HFFc6 (cell line): ENCODE data around the gene IFT25. TPM values are rescaled to one million over a fixed set of nuclear protein-coding genes. Genes with fewer than 3 reads are reported as not detected.

Source experiments
- DNase-seq: peaks from one replicate; pipeline ENCODE4 v3.0.0-alpha.2; 2018
- H3K27ac Mint-ChIP-seq: 2 replicates; pipeline ENCODE4 v1.8.0; 2020; ENCODE audit warnings: mild to moderate bottlenecking, mixed read lengths
- H3K27me3 Mint-ChIP-seq: 2 replicates; pipeline ENCODE4 v1.8.0; 2021; ENCODE audit warnings: mild to moderate bottlenecking, moderate library complexity, mixed read lengths; ENCODE audit not compliant: insufficient read depth
- H3K36me3 Mint-ChIP-seq: 2 replicates; pipeline ENCODE4 v1.8.0; 2021; ENCODE audit warnings: low read depth, mixed read lengths
- H3K4me1 Mint-ChIP-seq: 2 replicates; pipeline ENCODE4 v1.8.0; 2020; ENCODE audit warnings: low read depth, mixed read lengths
- H3K4me3 Mint-ChIP-seq: 2 replicates; pipeline ENCODE4 v1.8.0; 2020; ENCODE audit warnings: mild to moderate bottlenecking, moderate library complexity, mixed read lengths
- H3K9me3 Mint-ChIP-seq: 2 replicates; pipeline ENCODE4 v1.8.0; 2020; ENCODE audit warnings: mild to moderate bottlenecking, mixed read lengths
- total RNA-seq, 6 experiments: library from RNA; stranded (reverse); fragmentation: NEBNext Ultra II Directional; extraction: Animal tissue kit (Norgen Biotek cat#: 25700); gene quantifications; 2 replicates in 1 of 6; 3 replicates in 5 of 6; pipeline ENCODE4 v1.2.3, GENCODE V29; 2021
- TF ChIP-seq, protein P1 (sequence below): fragments of 200-600 bp; sonication (generic); IDR thresholded peaks from 2 replicates; pipeline ENCODE4 v1.5.0; 2021; ENCODE audit warnings: antibody characterized with exemption, mild to moderate bottlenecking

The IFT25 gene
- total RNA-seq, 6 experiments from 2014 or later: 20.9 to 36.9 (median 35.1) TPM

DNA sequence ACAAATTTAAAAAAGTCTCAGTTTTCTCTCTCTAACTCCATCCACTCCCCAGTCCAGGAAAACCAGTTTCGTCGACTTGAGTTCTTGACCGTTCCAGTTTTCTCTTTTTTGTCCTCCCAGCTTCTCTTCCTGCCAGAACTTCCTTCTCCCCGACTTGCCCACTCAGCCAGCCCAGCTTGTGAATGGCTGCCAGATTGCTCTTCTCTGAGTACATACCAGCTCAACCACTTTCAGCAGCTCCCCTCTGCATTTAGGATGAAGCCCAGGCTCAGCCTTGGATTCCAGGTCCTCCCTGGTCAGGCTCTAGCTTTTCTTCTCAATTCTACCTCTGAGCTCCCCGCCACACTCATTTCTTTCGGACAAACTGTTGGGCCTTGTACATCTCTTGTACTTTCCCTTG, 50.1 kb downstream of the IFT25 start:
- Mint-ChIP-seq H3K27ac (no peak overlapping the region), H3K9me3 (no peaks in the 10 kb centered on the region), H3K27me3 (peaks cover 2% of the 10 kb centered on the region; the same call in 1 of the 2 replicates), H3K4me3 (no peak overlapping the region), H3K36me3 (no peaks in the 10 kb centered on the region), H3K4me1 (peaks cover 45% of the 10 kb centered on the region)
- TF ChIP-seq, protein P1, sequence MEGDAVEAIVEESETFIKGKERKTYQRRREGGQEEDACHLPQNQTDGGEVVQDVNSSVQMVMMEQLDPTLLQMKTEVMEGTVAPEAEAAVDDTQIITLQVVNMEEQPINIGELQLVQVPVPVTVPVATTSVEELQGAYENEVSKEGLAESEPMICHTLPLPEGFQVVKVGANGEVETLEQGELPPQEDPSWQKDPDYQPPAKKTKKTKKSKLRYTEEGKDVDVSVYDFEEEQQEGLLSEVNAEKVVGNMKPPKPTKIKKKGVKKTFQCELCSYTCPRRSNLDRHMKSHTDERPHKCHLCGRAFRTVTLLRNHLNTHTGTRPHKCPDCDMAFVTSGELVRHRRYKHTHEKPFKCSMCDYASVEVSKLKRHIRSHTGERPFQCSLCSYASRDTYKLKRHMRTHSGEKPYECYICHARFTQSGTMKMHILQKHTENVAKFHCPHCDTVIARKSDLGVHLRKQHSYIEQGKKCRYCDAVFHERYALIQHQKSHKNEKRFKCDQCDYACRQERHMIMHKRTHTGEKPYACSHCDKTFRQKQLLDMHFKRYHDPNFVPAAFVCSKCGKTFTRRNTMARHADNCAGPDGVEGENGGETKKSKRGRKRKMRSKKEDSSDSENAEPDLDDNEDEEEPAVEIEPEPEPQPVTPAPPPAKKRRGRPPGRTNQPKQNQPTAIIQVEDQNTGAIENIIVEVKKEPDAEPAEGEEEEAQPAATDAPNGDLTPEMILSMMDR: no peak
- DNase-seq: no peak

DNA sequence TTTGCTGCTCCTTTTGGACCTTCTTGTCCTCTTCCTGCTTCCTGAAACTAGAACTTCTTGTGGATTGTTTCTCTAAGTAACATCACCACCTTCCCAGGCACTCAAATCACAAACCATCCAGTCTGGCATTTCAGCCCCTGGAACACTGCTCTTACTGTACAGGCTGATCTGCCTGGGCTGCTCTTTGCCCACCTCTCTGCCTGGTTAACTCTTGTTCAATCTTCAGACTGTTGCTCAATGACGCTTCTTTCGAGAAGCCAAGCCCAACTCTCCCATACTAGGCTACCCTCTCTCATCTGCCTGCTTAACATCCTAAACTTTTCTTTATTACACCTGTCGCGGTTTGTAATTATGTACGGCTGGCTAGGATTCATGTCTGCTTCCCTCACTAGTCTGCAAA, 50.9 kb downstream of the IFT25 start:
- no peaks in the 10 kb centered on the region for H3K9me3 Mint-ChIP-seq
- H3K27me3 Mint-ChIP-seq: peaks cover 2% of the 10 kb centered on the region
- TF ChIP-seq, protein P1: no peak

GRCh38 chr1:53893999-53894636, 51.4 kb downstream of the IFT25 start, which contains the start of gene DIO1:
TSS of gene DIO1 (plus strand) at chr1:53894187. CDS start at chr1:53894211, 24 bp downstream.
- no peak within 1 kb of the TSS for H3K4me3 Mint-ChIP-seq
- no peaks in the 10 kb centered on the region for H3K36me3 Mint-ChIP-seq
- TF ChIP-seq, protein P1: no peak
- peaks cover 51% of the 10 kb centered on the region for H3K4me1 Mint-ChIP-seq
- H3K27ac Mint-ChIP-seq: no peak within 1 kb of the TSS
- no peak for DNase-seq
- peaks cover 2% of the 10 kb centered on the region for H3K27me3 Mint-ChIP-seq
- no peaks in the 10 kb centered on the region for H3K9me3 Mint-ChIP-seq

More for the DNA sequence above, 50.9 kb downstream of the IFT25 start:
- Mint-ChIP-seq H3K4me3 (no peak overlapping the region), H3K36me3 (no peaks in the 10 kb centered on the region), H3K27ac (no peak overlapping the region), H3K4me1 (peaks cover 52% of the 10 kb centered on the region)
- DNase-seq: no peak

- TF ChIP-seq, protein P1: no peak
- DNase-seq: no peak
- Mint-ChIP-seq H3K27me3 (peaks cover 2% of the 10 kb centered on the region), H3K36me3 (no peaks in the 10 kb centered on the region), H3K9me3 (no peaks in the 10 kb centered on the region), H3K27ac (no peak overlapping the region), H3K4me3 (no peak overlapping the region), H3K4me1 (peaks cover 50% of the 10 kb centered on the region)
Measured at GRCh38 chr1:53892911-53893310, 52.6 kb downstream of the IFT25 start.

GRCh38 chr1:53891678-53892077, 53.8 kb downstream of the IFT25 start:
- TF ChIP-seq, protein P1: no peak
- DNase-seq: no peak

More at GRCh38 chr1:53891678-53892077, 53.8 kb downstream of the IFT25 start:
- H3K27me3 Mint-ChIP-seq: peaks cover 2% of the 10 kb centered on the region
- peaks cover 38% of the 10 kb centered on the region for H3K4me1 Mint-ChIP-seq
- no peaks in the 10 kb centered on the region for H3K9me3 Mint-ChIP-seq
- H3K36me3 Mint-ChIP-seq: peaks cover 5% of the 10 kb centered on the region; the same call in 1 of the 2 replicates
- H3K27ac Mint-ChIP-seq: no peak overlapping the region
- no peak overlapping the region for H3K4me3 Mint-ChIP-seq
